Astrocyte of the hippocampus (primary cell): ENCODE measurements around the gene EDEM3.
"Not testable (repeated sequence)": the region's sequence is repeated elsewhere in the genome, so short reads cannot be mapped to it uniquely, and the experiment has no call there.

ENCODE experiments used
- DNase-seq: peaks from one replicate; pipeline ENCODE4 v3.0.0; 2011; ENCODE audit warnings: low read depth, low spot score

Gene EDEM3

DNA sequence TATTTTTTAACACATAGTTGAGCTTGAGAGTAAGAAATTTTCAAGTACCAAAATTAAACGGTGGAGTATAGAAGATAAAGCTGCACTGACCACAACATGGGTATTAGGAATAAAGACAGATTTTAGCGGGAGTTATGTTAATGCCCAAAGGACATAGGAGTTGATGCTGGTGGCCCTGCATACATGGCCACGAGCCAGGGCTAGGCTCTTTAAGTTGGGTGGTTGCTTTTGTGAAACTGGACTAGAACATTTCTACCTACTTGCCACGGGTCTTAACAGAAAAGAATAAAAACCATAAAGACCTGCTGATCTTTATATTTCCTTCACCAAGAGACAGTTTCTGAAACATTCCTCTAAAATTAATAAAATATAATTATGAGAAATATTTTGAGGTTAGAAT, 14.9 kb downstream of the EDEM3 start:
- DNase-seq: no peak

DNA sequence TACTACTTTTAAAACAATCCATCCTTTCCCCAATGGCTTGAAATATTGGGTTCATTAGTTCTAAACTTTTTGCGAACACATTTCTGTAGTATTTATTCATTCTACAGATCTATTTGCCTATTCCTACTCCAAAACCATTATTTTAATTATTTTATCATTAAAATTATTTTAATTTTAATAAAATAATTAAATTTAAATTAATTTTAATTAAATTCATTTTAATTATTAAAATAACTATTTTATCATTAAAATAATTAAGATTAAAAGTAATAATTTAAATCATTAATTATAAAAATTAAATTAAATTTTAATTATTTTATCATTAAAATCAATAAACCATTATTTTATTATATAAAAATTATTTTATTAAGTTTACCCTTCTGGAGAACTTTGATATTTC, 15.6 kb downstream of the EDEM3 start:
- no peak for DNase-seq

GRCh38 chr1:184734980-184735379, 19.7 kb downstream of the EDEM3 start:
- no peak for DNase-seq

DNA sequence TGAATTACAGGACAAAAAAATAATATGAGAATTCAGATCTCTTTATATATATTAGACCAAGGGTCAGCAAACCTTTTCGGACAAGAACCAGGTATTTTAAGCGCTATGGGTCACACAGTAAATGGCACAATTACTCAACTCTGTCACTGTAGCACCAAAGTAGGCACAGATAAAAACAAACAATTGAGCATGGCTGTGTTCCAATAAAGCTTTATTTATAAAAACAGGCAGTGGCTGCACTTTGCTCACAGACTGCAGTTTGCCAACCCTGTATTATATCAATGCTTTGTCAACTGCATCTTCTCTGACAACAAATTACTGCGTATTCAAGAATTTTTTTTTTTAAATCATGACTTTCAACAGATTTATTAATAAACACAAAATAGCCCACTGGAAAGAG, 29.8 kb downstream of the EDEM3 start:
- no peak for DNase-seq

- DNase-seq: peak; percentile 14
Observed at GRCh38 chr1:184716158-184716557, 38.5 kb downstream of the EDEM3 start.

DNA sequence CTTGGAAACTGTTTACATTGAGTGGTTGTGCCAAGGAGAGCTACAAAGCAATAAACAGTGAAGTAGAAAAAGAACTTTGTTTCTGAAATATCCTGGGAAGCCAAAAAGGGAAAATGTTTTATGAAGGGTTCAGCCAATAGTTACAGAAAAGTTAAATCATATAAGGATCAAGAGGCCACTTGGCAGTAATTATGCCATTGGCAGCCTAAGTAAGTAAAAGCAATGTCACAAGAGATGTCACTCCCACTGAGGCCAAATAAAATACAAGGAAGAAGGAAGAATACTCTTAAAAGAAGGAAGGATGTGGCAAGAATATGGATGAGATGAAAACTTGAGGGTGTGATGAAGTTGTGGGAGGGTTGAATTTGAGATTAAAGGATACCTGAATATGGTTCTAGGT, 45.2 kb downstream of the EDEM3 start:
- DNase-seq: no peak

GRCh38 chr1:184708084-184708676, 46.5 kb downstream of the EDEM3 start:
- no peak for DNase-seq

DNA sequence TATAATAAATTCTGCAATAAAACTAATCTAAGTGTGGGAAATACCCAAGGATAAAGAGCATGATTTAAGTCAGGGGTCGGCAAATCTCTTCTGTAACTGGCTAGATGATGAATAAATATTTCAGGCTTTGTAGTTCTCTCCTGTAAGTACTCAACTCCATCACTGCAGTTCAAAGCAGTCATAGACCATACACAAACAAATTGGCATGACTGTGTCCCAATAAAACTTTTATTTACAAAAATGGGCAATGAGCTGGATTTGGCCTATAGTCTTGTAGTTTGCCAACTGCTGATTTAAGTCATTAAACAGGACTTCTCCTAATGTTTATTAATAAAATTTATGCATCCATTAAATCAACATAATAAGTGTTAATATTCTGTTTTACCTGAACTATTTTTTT, 49.4 kb downstream of the EDEM3 start:
- DNase-seq: no peak

DNA sequence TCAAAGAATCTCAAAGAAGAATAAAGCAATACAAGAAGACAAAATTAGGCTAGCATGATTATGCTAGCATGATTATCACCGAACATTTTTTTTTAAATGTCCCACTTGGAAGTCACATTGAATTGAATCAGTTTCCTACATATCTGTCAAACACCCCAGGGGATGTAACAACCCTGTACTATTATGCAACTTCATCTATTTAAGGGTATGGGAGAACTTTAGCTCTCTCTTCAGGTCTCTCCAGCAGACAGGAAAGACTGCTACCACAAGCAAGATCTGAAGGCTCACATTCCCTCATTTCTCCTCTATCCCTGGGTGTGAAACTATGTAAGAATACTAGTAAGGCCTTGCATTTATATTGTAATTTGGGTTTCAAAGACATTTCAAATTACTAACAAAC, 52.8 kb downstream of the EDEM3 start:
- DNase-seq: no peak

DNA sequence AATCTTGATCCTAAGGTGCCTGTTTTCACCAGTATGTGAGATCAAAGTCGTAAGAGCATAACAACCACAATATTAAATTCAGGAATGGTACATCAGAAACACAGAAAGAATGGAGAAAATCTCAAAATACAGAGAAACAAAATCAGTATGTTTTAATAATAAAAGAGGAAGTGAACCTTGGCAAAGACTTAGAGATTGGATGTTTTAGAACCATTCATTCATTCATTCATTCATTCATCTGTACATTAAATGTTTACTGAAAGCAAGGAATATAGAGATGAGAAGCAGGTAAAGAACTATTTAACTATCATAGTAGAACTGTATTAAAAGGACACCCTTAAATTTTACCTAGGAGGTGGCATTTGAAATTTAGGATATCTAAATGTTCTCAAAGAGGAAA, 55.7 kb downstream of the EDEM3 start:
- DNase-seq: no peak

DNA sequence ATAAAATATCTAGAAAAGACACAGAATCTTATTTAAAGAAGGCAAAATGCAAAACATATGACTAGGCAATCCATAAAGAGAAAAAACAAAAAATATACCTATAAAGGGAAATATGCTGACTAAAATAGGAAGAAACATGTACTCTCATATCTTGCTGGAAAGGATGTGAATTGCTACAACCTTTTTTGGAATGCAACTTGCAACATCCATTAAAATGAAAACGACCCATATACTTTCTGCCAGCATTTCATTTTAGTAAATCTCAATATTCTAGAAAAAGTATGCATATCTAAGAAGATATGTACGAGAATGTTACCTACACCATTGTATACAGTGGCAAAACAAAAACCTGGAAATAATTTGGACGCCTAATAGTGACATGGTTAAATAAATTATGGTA, 56.6 kb downstream of the EDEM3 start:
- DNase-seq: no peak

GRCh38 chr1:184696403-184696802, 58.3 kb downstream of the EDEM3 start:
- no peak for DNase-seq

DNA sequence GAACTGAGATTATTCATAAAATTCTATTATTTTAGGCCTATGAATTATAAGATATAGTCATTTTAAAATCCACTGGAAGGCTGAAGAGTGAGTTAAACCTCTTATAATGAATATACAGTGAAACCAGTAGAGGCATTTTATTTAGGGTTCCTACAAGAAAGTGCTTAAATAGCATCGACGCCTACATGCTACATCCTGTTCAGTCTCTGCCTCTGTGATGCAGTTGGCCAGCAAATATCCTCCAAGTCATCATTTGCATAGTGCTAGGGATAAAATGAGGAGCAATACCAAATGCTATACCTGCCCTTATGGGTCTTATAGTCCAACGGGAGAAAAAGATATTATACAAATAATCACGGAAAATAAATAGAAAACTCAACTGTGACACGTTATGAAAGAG, 59.6 kb downstream of the EDEM3 start:
- no peak for DNase-seq

- peak; percentile 38 for DNase-seq
Observed at GRCh38 chr1:184693011-184693410, 61.6 kb downstream of the EDEM3 start.

DNA sequence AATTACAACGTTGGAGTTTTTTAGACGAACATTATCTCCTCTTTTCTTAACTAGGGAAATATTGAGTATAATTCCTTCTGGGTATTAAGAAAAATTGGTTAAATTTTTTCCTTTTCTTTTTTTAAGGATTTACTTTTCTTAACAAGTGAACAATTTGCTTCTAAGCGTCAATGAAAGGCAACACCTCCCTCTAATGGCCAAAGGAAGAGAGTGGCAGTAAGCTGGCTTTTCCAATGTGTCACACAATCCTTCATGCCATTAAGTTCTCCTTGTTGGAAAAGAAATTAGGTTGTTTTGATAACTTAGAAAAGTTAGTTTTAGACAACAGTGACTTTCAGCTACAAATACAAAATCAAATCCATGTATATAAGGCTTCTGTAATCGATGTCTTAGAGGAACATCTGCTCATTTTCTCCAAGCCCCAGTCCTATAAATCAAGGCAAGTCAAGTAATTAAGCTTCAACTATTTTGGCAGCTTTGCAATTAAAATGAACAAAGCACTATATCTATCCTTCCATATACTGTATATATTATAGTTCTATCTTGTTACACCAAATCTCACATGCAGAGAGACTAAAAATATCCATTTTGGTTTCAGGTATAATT, 62.8 kb downstream of the EDEM3 start:
- peak; percentile 77 for DNase-seq

DNA sequence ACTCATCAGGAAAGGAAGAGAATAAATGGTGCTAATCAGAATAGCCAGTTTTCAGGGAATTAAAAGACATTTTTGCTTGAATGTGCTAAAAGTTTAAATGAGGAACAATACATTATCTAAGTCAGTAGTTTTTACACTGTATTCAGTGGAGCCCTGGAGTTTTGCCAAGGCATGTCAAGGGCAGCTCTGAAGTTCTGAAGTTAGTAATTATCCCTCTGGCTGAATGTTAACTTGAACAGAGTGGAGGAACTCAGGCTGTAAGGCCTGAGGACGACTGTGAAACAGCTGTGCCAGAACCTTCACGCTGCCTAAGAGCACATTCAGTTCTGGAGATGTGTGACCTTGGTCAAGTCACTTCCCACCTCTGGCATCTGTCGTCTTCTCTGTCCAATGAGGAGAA, 68.1 kb downstream of the EDEM3 start:
- DNase-seq: peak; percentile 63

DNA sequence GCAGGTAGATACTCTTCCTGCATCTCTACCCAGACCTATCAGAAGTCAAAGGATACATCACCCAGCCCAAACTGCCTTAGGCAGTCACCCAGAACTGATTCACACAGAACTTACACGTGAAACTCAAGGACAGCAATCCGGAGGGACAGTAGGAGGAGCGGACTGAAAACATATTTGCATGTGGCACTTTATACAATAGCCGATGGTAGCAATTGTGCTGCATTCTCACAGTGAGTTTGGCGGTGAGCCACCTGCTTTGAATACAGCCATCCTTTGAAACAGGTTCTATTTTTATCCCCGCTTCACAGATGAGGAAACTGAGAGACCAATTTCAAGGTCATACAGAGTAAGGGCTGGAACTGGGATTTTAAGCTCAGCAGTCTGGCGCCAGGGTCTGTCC, 69.5 kb downstream of the EDEM3 start:
- no peak for DNase-seq

DNA sequence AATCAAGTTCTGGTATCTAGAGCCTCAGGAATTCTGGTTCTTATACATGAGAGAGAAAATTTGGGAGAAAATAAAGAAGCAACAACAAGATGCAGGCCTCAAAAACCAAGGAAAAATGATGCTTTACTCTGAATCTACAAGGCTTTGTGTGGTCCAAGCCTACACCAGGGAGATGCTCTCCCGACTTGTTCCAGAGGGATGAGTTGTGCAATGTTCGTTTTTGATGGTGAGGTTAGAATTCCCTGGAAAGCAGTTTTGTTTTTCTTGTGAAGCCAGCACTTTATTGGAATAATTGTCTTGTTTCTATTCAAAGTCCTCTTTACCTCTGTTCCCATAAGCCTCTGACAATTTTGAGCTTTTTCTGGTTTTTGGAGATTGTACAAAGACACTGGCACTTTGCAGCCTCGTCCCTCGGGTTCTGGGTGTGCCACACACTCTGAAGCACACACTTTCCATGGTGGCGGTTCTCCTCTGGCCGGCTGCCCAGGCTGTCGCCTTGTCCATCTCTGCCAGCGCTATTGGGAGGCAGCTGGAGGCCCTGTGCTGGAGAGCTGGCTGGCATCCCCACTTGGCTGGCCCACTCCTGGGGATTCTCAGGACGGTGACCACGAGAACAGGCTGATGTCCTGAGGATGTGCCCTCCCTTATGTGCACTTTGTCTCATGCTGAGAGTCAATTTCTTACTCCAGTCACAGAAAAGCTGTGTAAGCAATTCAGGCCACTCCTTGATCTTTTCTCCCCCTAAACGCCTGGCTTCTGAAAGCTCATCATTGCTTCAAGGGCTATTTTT, 70.2 kb downstream of the EDEM3 start:
- DNase-seq: no peak

- DNase-seq: no peak
Observed at GRCh38 chr1:184682956-184683355, 71.7 kb downstream of the EDEM3 start.

DNA sequence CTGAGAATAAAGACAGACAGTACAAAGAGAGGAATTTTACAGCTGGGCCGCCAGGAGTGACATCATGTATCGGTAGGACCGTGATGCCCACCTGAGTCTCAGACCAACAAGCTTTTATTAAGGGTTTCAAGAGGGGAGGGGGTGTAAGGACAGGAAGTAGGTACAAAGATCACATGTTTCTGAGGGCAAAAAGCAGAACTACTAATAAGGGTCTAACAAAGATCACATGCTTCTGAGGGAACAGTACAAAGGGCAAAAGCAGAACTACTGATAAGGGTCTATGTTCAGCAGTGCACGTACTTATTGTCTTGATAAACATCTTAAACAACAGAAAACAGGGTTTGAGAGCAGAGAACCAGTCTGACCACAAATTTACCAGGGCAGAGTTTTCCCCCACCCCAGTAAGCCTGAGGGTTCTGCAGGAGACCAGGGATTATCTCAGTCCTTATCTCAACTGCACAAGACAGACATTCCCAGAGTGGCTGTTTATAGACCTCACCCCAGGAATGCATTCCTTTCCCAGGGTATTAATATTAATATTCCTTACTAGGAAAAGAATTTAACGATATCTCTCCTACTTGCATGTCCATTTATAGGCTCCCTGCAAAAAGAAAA, 73.9 kb downstream of the EDEM3 start:
- DNase-seq: not testable (repeated sequence)

DNA sequence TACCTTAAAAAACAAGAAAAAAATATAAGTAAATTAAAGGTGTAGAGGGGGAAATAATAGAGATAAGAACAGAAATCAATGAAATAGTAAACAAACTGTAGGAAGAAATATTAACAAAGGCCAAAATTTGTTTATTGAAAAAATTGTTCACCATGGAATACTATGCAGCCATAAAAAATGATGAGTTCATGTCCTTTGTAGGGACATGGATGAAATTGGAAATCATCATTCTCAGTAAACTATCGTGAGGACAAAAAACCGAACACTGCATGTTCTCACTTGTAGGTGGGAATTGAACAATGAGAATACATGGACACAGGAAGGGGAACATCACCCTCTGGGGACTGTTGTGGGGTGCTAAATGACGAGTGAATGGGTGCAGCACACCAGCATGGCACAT, 75.2 kb downstream of the EDEM3 start:
- DNase-seq: not testable (repeated sequence)

DNA sequence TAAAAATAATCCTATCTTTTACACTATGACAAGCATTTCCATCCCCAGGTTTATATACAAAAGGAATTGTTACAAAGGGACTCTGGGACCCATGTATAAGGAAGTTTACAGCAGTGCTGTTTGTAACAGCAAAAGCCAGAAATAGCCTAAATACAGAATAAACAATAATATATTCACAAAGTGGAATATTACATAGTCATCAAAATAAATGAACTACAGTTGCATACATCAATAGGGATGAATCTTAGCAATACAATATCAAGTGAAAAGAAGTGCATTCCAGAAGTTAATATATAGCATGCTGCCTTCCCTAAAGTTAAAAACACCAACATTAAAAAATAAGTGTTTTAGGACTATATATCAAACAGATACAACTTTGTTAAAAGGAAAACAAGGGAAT, 77.3 kb downstream of the EDEM3 start:
- DNase-seq: no peak

GRCh38 chr1:184673305-184673704, 81.4 kb downstream of the EDEM3 start:
- no peak for DNase-seq
